ENCODE measurements around the gene TMEM203. TPM values are rescaled to one million over a fixed set of nuclear protein-coding genes. Genes with fewer than 3 reads are reported as not detected.

Gene TMEM203
- polyA plus RNA-seq, 1 of the 3 experiments (the other 2 are of a cell fraction): 55.6 TPM

- no peaks in the 10 kb centered on the region for H4K20me1 ChIP-seq (ENCODE audit: insufficient read depth)
- H3K27me3 ChIP-seq (ENCODE audit: insufficient read depth): no peaks in the 10 kb centered on the region
- ChIA-PET POLR2A (interaction anchor here (1.1 to 1.5 kb wide), 5 partner anchors 14 to 119 kb away, joined by 3 to 8 read pairs (median 5); no protein-coding TSS in a partner anchor), CTCF (interaction anchor here (0.5 to 7.7 kb wide), 31 partner anchors 10 to 1135 kb away, joined by 3 to 95 read pairs (median 6); partner anchors contain the start of genes ANAPC2, DPP7, LRRC26 and MAN1B1)
- no peak for DNase-seq
- H3K36me3 ChIP-seq (replicated peaks in 1 of 2; ENCODE audit: control insufficient read depth in 1 of 2, insufficient read depth in 2 of 2, low read length in 1 of 2): no peaks in the 10 kb centered on the region
- no peaks in the 10 kb centered on the region for H3K9me3 ChIP-seq
- H2AFZ ChIP-seq (ENCODE audit: low read depth): no peak overlapping the region
- peaks cover 16% of the 10 kb centered on the region for H3F3A ChIP-seq (replicated peaks; ENCODE audit: insufficient read depth)
- no peaks in the 10 kb centered on the region for H3K79me2 ChIP-seq (ENCODE audit: insufficient read depth)
- no peak overlapping the region for H3K4me3 ChIP-seq (ENCODE audit: low read depth in 2 of 2, low read length in 1 of 2)
- WGBS (ENCODE audit: low lambda C conversion rate): 65% methylated on average over 11 of the region's 18 CpGs
- H3K9me2 ChIP-seq: no peaks in the 10 kb centered on the region
- TF ChIP-seq ELF1 (IDR thresholded peaks at IDR 0.05): no peak
- TF ChIP-seq PBX3 (IDR thresholded peaks at IDR 0.05): no peak
- no peak for TF ChIP-seq MXI1 (IDR thresholded peaks at IDR 0.05; ENCODE audit: low read depth, low read length)
- TF ChIP-seq FOSL2 (IDR thresholded peaks at IDR 0.05; ENCODE audit: borderline replicate concordance, low read depth): no peak
- TF ChIP-seq IRF3 (IDR thresholded peaks at IDR 0.05; ENCODE audit: low read depth, low read length): no peak
- no peak for TF ChIP-seq USF2 (IDR thresholded peaks at IDR 0.05; ENCODE audit: borderline replicate concordance, low read depth, low read length)
- TF ChIP-seq FOXJ3 (CRISPR knock-in tag; IDR thresholded peaks at IDR 0.05): no peak
- no peak for TF ChIP-seq JUND (IDR thresholded peaks at IDR 0.05)
- H3K9ac ChIP-seq: no peak overlapping the region
- no peak overlapping the region; a peak in 1 of 4 replicates for H3K27ac ChIP-seq (ENCODE audit: low read depth in 2 of 2, low read length in 1 of 2)
- peak overlapping the region; percentile 1; the same call in 1 of the 2 replicates for H3K4me2 ChIP-seq
- H3K4me1 ChIP-seq (ENCODE audit: control insufficient read depth in 1 of 2, insufficient read depth in 2 of 2, low read depth in 1 of 2, low read length in 1 of 2): peaks cover 0 to 54% of the 10 kb centered on the region in 2 experiments; a peak in 1 of 4 replicates
Measured at GRCh38 chr9:137226338-137227053, 21.0 kb upstream of the TMEM203 start.

GRCh38 chr9:137225699-137226331, 20.4 kb upstream of the TMEM203 start:
- Histone ChIP-seq H3F3A (replicated peaks; ENCODE audit: insufficient read depth) (peaks cover 16% of the 10 kb centered on the region), H3K9ac (no peak overlapping the region), H3K4me3 (ENCODE audit: low read depth in 2 of 2, low read length in 1 of 2) (no peak overlapping the region), H3K79me2 (ENCODE audit: insufficient read depth) (no peaks in the 10 kb centered on the region), H3K4me2 (no peak overlapping the region), H4K20me1 (ENCODE audit: insufficient read depth) (no peaks in the 10 kb centered on the region), H3K36me3 (replicated peaks in 1 of 2; ENCODE audit: control insufficient read depth in 1 of 2, insufficient read depth in 2 of 2, low read length in 1 of 2) (no peaks in the 10 kb centered on the region), H2AFZ (ENCODE audit: low read depth) (no peak overlapping the region), H3K4me1 (ENCODE audit: control insufficient read depth in 1 of 2, insufficient read depth in 2 of 2, low read depth in 1 of 2, low read length in 1 of 2) (peaks cover 0 to 54% of the 10 kb centered on the region in 2 experiments; a peak in 1 of 4 replicates), H3K27ac (ENCODE audit: low read depth in 2 of 2, low read length in 1 of 2) (no peak overlapping the region; a peak in 1 of 4 replicates), H3K9me3 (no peaks in the 10 kb centered on the region), H3K27me3 (ENCODE audit: insufficient read depth) (no peaks in the 10 kb centered on the region), H3K9me2 (no peaks in the 10 kb centered on the region)
- DNase-seq: no peak
- ChIA-PET CTCF (interaction anchor here (0.5 to 7.7 kb wide), 12 partner anchors 10 to 1134 kb away, joined by 3 to 95 read pairs (median 6); partner anchors contain the start of genes ANAPC2, DPP7, SAPCD2 and SSNA1), POLR2A (no interaction called here)
- 100% methylated on average over 1 of the region's 21 CpGs for WGBS (ENCODE audit: low lambda C conversion rate)
- TF ChIP-seq ZBTB33 (IDR thresholded peaks at IDR 0.05; ENCODE audit: borderline replicate concordance, low read depth): no peak
- no peak for TF ChIP-seq SMC3 (IDR thresholded peaks at IDR 0.05; ENCODE audit: low read depth, low read length)
- TF ChIP-seq JUND (IDR thresholded peaks at IDR 0.05): no peak
- TF ChIP-seq NRF1 (IDR thresholded peaks at IDR 0.05; ENCODE audit: low read depth, low read length): no peak
- no peak for TF ChIP-seq TCF12 (IDR thresholded peaks at IDR 0.05)
- TF ChIP-seq FOXJ3 (CRISPR knock-in tag; IDR thresholded peaks at IDR 0.05): no peak
- no peak for TF ChIP-seq PBX3 (IDR thresholded peaks at IDR 0.05)
- no peak for TF ChIP-seq MXI1 (IDR thresholded peaks at IDR 0.05; ENCODE audit: low read depth, low read length)
- no peak for TF ChIP-seq USF1 (IDR thresholded peaks at IDR 0.05; ENCODE audit: borderline replicate concordance, low read depth)
- TF ChIP-seq TEAD4 (IDR thresholded peaks at IDR 0.05; ENCODE audit: borderline replicate concordance, insufficient read depth): no peak
- no peak for TF ChIP-seq MAX (IDR thresholded peaks at IDR 0.05; ENCODE audit: low read depth)
